Cardiac muscle cell (in vitro differentiated cells and primary cell): ENCODE results near the gene SLC9A8. TPM values are rescaled to one million over a fixed set of nuclear protein-coding genes. Genes with fewer than 3 reads are reported as not detected.
"Not testable (repeated sequence)": the region's sequence is repeated elsewhere in the genome, so short reads cannot be mapped to it uniquely, and the experiment has no call there.

Experiments used
- DNase-seq, 2 donors: peaks; one replicate each; pipeline versions ENCODE4 v3.0.0 to v3.0.0-alpha.2; 2010 to 2017; ENCODE audit warnings: low read depth in 1 of 2, low spot score in 1 of 2
- H3K27ac ChIP-seq: fragments of 200-600 bp; sonication (generic); 2 replicates; pipeline ENCODE4 v1.5.1; 2016
- H3K27me3 ChIP-seq: fragments of 200-600 bp; sonication (generic); 2 replicates; pipeline ENCODE4 v1.6.0; 2016; ENCODE audit warnings: control low read depth
- H3K36me3 ChIP-seq: fragments of 200-600 bp; sonication (generic); 2 replicates; pipeline ENCODE4 v1.5.1; 2016; ENCODE audit warnings: control low read depth
- H3K4me1 ChIP-seq: fragments of 200-600 bp; sonication (generic); 2 replicates; pipeline ENCODE4 v1.8.1; 2017; ENCODE audit warnings: low read depth, mild to moderate bottlenecking, mixed run types
- H3K4me3 ChIP-seq: fragments of 200-600 bp; sonication (generic); 2 replicates; pipeline ENCODE4 v1.5.1; 2016; ENCODE audit warnings: mild to moderate bottlenecking
- H3K9me3 ChIP-seq: fragments of 200-600 bp; sonication (generic); 2 replicates; pipeline ENCODE4 v1.5.1; 2017; ENCODE audit warnings: low read depth, mild to moderate bottlenecking, control low read depth
- CTCF ChIP-seq: IDR thresholded peaks from 2 replicates; pipeline ENCODE4 v1.5.1; 2012; ENCODE audit warnings: low read depth, mild to moderate bottlenecking, low read length
- polyA plus RNA-seq: library from polyadenylated mRNA; unstranded; fragments of >200 nt; fragmentation: Nextera tagmentation; extraction: Ambion mirVana; gene quantifications from 2 replicates; pipeline ENCODE4 v1.2.1, GENCODE V29; 2016
- total RNA-seq: library from RNA; depleted of rRNA; stranded (reverse); fragments of >200 nt; gene quantifications from 2 replicates; pipeline ENCODE4 v1.2.3, GENCODE V29; 2016

The SLC9A8 gene
- total and polyA plus RNA-seq, 2 experiments from 2014 or later, result 4.4 to 9.4 TPM

DNA sequence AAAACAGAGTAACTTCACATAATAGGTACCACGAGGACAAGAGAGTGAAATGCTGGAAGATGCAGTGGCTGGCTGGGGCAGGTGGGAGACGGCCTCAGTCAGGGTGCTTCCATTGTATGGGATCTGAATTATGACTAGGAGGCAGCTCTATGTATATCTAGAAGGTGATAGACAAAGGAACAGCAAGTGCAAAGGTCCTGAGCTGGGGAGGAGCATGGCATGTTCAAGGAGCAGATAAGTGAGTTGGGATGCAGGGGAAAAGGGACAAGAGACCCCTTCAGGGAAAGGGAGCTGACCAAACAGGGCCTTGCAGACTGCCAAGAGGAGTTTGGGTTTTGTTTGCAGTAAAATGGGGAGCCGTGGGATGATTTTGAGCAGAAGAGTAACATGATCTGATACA, 8.3 kb upstream of the SLC9A8 start:
- TF ChIP-seq CTCF, result no peak
- Histone ChIP-seq H3K27ac (no peak overlapping the region), H3K36me3 (no peaks in the 10 kb centered on the region), H3K27me3 (no peaks in the 10 kb centered on the region), H3K4me3 (no peak overlapping the region), H3K9me3 (no peaks in the 10 kb centered on the region), H3K4me1 (peaks cover 3% of the 10 kb centered on the region)
- no peak for DNase-seq

- H3K4me1 ChIP-seq, H3K27ac ChIP-seq, H3K36me3 ChIP-seq, H3K4me3 ChIP-seq, H3K27me3 ChIP-seq, DNase-seq, H3K9me3 ChIP-seq: not testable (repeated sequence)
These were observed 7.3 kb upstream of the SLC9A8 start for GRCh38 chr20:49805224-49805876.

- no peak for TF ChIP-seq CTCF
- Histone ChIP-seq H3K27me3 (no peaks in the 10 kb centered on the region), H3K4me1 (peaks cover 8% of the 10 kb centered on the region), H3K4me3 (no peak overlapping the region), H3K9me3 (no peaks in the 10 kb centered on the region), H3K27ac (no peak overlapping the region), H3K36me3 (no peaks in the 10 kb centered on the region)
- DNase-seq, result no peak
These were observed 3.9 kb upstream of the SLC9A8 start for GRCh38 chr20:49808753-49809152.

- Histone ChIP-seq H3K4me1 (peaks cover 8% of the 10 kb centered on the region), H3K27me3 (no peaks in the 10 kb centered on the region), H3K9me3 (no peaks in the 10 kb centered on the region), H3K4me3 (no peak overlapping the region), H3K27ac (no peak overlapping the region), H3K36me3 (no peaks in the 10 kb centered on the region)
- TF ChIP-seq CTCF, result no peak
- DNase-seq, result no peak
These were observed 2.7 kb upstream of the SLC9A8 start for GRCh38 chr20:49809803-49810359.

DNA sequence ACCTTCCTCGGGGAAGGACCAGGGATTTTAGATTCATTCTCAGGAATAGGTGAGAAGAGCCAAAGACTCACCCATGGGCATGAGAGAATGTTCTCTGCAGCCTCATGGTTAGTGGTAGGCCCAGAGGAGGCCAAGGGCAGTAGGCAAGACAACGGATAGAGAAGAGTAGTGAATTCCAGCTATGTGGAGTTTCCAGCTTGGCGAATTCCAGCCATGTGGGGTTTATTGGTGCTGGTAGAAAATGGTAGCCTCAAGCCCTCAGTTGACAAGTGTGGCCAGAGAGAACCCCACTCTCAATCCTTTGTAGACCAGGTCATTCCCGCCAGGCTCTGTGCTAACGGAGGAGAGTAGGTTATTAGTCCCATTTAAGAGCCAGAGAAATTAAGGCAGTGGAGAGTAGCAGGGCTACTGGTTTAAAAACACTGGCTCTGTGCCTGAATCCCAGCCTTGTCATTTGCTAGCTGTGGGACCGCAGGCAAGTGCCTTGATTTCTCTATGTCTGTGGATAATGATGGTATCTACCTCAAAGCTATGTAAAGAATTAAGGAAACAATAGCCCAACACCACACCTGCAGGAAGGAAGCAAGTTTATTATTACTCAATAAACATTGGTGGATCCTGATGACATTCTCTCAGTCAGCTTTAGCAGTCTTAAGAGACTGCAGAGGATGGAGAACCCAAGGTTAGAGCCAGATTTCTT, 2.0 kb upstream of the SLC9A8 start:
- H3K27ac ChIP-seq, result no peak overlapping the region
- H3K9me3 ChIP-seq, result no peaks in the 10 kb centered on the region
- H3K4me1 ChIP-seq, result peaks cover 8% of the 10 kb centered on the region
- TF ChIP-seq CTCF, result no peak
- H3K4me3 ChIP-seq, result no peak overlapping the region
- no peak for DNase-seq
- no peaks in the 10 kb centered on the region for H3K36me3 ChIP-seq
- H3K27me3 ChIP-seq, result no peaks in the 10 kb centered on the region
